GM21423 (cell line): ENCODE data around the gene TNS3.
"Not testable (repeated sequence)": the region's sequence is repeated elsewhere in the genome, so short reads cannot be mapped to it uniquely, and the experiment has no call there.

Experiments used
- ATAC-seq: cut with Tn5 transposase; IDR thresholded peaks from one replicate; pipeline ENCODE4 v1.9.1; 2021; ENCODE audit warnings: mild to moderate bottlenecking, moderate library complexity; ENCODE audit not compliant: unreplicated experiment

TNS3 gene

GRCh38 chr7:47474937-47475879 is 106.7 kb downstream of the TNS3 start:
- ATAC-seq = peak; percentile 89

- ATAC-seq = no peak
Observed at GRCh38 chr7:47474211-47474936, 107.5 kb downstream of the TNS3 start.

GRCh38 chr7:47473499-47474210 is 108.3 kb downstream of the TNS3 start:
- ATAC-seq = no peak

GRCh38 chr7:47472444-47473157 is 109.3 kb downstream of the TNS3 start:
- no peak for ATAC-seq

GRCh38 chr7:47471831-47472230 is 110.1 kb downstream of the TNS3 start:
- ATAC-seq = no peak

- no peak for ATAC-seq
Observed at GRCh38 chr7:47471358-47471703, 110.6 kb downstream of the TNS3 start.

GRCh38 chr7:47470567-47471357 is 111.1 kb downstream of the TNS3 start:
- ATAC-seq = no peak

- not testable (repeated sequence) for ATAC-seq
Observed at GRCh38 chr7:47469846-47470245, 112.1 kb downstream of the TNS3 start.

- ATAC-seq = no peak
Observed at GRCh38 chr7:47466832-47467231, 115.1 kb downstream of the TNS3 start.

GRCh38 chr7:47465191-47465590 is 116.7 kb downstream of the TNS3 start:
- ATAC-seq = no peak

- ATAC-seq = no peak
Observed at GRCh38 chr7:47464266-47464665, 117.6 kb downstream of the TNS3 start.

- ATAC-seq = no peak
Observed at GRCh38 chr7:47461746-47462145, 120.2 kb downstream of the TNS3 start.

- ATAC-seq = no peak
Observed at GRCh38 chr7:47461161-47461560, 120.8 kb downstream of the TNS3 start.

- ATAC-seq = no peak
Observed at GRCh38 chr7:47460251-47460989, 121.5 kb downstream of the TNS3 start.

GRCh38 chr7:47458486-47458885 is 123.4 kb downstream of the TNS3 start:
- ATAC-seq = no peak

- no peak for ATAC-seq
Observed at GRCh38 chr7:47458057-47458456, 123.9 kb downstream of the TNS3 start.

GRCh38 chr7:47456210-47456955 is 125.5 kb downstream of the TNS3 start:
- ATAC-seq = no peak

GRCh38 chr7:47455872-47456185 is 126.1 kb downstream of the TNS3 start:
- no peak for ATAC-seq
